ENCODE results near the gene ADGRG6.

The ADGRG6 gene

GRCh38 chr6:142378138-142378875, 76.5 kb downstream of the ADGRG6 start:
- DNase-seq = peak; percentile 92

DNA sequence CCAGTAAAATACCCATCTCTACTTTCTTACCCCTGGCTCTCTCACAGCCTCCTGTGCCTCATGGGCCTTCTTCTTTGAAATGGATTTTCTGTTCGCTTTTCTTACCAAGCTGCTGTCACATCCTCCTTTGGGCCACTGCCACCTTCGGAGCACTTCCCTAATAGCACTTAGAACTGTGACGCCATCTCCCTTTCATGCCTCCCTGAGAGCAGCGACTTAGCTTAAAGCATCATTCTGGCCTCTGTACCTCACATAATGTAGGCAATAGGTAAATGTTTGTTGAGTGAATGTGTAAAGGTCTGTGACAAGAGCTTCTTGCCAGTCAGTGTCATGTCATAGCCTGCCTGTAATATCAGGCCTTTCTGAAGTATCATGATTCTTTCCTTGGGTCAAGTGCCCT, 78.8 kb downstream of the ADGRG6 start:
- no peak for DNase-seq

- no peak for DNase-seq
These were observed 79.4 kb downstream of the ADGRG6 start for GRCh38 chr6:142381181-142381580.

DNA sequence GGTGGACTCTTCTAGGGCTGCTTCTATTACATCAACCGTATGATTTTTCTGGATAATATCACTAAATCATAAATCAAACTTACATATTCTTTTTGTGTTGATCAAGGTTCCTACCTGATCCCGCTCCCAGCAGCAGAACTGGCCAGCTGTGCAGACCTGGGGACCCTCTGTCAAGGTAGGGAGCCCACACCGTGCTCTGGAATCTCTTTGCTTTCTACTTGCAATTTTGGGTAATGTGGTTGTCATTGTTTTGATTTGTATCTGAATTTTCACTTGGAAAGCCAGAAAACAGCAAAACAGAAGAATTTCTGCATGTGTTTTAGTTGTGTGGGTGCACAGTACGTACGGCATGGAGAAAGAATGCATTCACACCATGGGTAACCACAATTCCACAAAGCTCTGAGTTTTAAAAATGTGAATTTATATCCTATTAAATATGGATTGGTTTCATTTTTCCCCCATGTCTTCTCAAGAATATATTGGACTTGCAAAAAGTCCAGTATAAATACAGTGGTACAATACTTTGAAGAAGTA, 80.1 kb downstream of the ADGRG6 start:
- DNase-seq = no peak

- DNase-seq = no peak
These were observed 82.9 kb downstream of the ADGRG6 start for GRCh38 chr6:142384519-142385254.

DNA sequence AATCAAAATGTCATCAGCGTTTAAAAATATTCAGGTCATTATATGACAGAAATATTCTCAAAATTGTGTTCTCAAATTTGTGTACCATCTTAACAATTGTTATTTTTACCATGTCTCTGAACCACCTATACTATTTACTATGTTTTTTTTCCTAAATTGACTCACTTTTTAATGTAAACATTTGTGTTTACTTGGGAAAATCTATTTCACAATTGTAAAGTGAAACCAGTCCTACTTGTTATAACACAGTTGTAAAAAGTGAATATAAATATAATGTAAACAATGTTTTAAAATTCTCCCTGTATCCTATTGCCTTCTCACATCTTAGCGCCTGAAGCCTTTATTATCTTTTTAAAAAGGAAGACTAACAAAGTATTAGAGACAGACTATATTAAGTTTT, 83.5 kb downstream of the ADGRG6 start:
- no peak for DNase-seq

DNA sequence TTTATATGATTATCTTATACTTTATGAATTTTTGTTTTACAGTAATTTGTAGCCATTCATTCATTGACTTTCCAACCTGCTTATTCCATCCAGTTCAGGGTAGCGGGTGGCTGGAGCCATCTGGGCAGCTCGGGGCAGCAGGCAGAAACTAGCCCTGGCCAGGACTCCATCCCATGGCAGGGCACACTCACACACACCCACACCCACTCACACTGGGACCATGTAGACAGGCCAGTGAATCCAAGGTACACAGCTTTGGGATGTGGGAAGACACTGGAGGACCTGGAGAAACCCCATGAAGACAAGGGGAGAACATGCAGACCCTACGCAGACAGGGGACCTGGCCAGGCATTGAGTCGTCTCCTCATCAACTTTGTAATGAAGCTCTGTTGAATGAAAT, 84.8 kb downstream of the ADGRG6 start:
- no peak for DNase-seq

DNA sequence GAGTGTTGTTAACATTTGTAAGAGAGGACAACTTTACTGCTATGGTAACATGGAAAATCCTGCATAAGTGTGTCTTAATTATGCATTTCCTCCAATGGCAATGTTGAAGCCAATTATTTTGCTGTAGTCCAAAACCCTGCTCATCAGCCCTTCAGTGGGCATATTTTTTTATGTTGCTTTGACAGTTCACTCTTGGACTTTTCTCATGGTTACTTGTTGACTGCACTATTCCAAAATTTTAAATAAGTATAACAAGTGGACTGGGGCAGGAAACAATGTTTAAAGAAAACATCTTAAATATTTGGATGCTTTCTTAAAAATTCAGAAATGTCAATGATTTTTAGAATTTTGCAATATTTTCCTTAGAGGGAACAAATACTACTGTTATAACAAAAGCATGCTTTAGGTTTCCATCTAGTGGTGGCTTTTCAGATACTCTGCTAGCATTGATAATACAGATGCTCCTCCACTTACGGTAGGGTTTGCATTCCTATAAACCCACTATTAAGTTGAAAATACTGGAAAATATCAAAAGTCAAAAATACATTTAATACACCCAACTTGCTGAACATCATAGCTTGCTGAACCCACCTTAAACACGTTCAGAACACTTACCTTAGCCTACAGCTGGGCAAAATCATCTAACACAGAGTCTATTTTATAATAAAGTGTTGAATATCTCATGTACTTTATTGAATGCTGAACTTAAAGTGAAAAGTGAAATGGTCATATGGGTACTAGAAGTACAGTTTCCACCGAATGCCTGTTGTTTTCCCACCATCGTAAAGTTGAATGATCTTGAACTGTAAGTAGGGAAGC, 86.4 kb downstream of the ADGRG6 start:
- DNase-seq = no peak

- no peak for DNase-seq
These were observed 93.5 kb downstream of the ADGRG6 start for GRCh38 chr6:142395266-142395665.

DNA sequence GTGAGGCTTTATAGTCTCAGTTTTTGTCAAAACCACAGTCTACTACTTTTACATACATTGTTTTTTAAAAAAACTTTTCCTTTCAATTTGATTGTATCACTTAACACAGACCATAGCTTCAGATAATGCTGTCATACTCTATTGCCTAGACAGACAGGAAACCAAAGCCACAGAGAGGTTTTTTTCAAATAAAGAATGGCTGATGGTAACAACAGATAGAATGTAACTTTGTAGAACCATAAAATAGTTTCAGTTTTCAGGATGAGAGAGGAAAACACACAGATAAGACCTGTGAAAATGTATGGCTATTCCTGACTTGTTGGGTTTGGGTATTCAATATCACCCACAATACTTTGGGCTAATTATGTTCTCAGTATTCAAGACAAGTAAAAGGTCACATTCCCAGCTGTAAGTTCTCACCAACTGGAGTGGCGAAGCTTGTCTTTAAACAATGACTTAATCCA, 94.0 kb downstream of the ADGRG6 start:
- DNase-seq = no peak

GRCh38 chr6:142398353-142398752, 96.5 kb downstream of the ADGRG6 start:
- no peak for DNase-seq

GRCh38 chr6:142399739-142400138, 97.9 kb downstream of the ADGRG6 start:
- DNase-seq = no peak

DNA sequence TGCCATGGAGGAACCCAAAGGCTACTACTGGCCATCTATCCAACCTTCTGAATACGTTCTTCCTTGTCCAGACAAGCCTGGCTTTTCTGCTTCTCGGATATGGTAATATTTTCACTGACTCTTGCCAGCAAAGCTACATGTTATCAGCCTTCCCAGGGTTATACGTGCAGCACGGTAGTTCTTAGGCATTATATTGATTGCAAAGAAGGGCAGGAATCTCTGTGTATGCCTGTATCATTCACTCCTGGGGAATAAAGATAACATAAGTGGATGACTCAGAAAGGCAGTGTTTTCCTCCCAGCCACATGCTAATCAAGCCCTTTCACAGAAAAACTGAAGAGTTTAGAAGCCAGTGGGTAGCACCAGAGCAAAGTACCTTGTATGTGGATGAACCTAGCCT, 98.7 kb downstream of the ADGRG6 start:
- no peak for DNase-seq

DNA sequence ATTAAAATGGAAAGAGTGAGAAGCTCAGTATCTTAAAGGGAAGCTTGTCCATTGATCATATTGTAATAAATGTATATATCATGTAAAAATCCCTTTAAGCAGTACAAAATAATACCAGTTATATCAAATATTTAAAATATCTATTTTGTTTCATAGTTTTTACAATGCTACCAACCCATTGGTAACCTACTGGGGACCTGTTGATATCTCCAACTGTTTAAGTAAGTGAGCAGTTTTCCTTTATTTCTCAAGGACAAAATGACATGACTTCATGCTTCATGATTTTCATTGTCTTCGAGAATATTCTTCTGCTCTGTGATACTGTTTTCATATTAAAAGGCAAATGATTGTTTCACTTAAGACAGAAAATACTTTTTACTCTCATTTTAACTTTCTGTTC, 100.0 kb downstream of the ADGRG6 start:
- no peak for DNase-seq

GRCh38 chr6:142404751-142405150, 102.9 kb downstream of the ADGRG6 start:
- no peak for DNase-seq

DNA sequence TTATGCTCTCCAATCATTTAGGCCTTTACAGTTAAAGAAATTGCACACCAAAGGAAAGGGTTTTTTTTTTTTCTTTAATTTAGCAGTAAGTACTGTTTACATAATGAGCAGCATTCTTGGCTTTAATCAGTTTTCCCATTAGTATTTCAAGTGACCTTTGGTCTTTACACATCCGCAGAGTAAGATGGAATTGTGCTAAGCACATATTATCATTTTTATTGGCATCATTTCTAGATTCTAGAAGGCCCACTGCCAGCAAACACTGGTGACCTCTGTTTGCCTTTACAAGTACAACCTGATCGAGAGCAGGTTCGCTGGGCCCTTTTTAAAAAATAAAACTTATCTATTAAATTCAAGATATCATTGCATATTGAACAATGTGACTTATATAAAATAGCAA, 104.3 kb downstream of the ADGRG6 start:
- no peak for DNase-seq

- no peak for DNase-seq
These were observed 106.0 kb downstream of the ADGRG6 start for GRCh38 chr6:142407685-142408273.

DNA sequence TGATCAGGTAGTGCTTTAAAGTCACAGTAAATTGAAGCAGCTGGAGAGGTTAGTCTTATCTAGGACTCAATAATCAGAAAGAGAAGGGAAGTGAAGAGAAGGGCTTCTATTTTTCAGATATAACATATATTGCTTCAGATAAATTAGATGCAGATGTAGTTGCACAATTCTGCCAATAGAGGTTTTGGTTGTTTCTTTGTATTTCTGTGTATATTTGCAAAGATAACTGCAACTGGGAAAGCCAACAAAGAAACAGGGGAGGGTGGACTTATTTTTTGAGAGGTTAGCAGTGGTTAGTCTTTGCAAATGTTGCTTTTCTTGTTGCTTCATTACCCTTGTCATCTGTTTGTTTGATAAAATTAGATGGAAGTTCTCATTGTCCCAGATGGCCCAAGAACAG, 106.6 kb downstream of the ADGRG6 start:
- DNase-seq = no peak

DNA sequence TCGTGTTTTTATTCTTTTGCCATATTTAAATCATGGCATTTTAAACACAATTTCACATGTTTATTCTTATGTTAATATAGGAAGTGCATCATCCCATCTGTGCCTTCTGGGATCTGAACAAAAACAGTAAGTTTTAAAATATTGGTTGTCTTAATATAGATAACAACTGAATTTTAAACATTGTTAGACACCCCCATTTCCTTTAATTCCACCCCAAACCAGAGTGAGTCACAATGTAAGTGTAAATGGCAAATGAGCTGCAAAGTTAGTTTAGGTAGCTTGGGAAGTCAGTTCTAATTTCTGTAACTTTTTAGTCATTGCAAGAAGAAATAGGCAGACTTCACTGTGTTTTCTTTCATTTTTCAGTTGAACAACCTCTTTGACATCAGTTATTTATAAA, 108.0 kb downstream of the ADGRG6 start:
- no peak for DNase-seq

- DNase-seq = no peak
These were observed 109.3 kb downstream of the ADGRG6 start for GRCh38 chr6:142411145-142411544.

- no peak for DNase-seq
These were observed 110.4 kb downstream of the ADGRG6 start for GRCh38 chr6:142412241-142412640.

DNA sequence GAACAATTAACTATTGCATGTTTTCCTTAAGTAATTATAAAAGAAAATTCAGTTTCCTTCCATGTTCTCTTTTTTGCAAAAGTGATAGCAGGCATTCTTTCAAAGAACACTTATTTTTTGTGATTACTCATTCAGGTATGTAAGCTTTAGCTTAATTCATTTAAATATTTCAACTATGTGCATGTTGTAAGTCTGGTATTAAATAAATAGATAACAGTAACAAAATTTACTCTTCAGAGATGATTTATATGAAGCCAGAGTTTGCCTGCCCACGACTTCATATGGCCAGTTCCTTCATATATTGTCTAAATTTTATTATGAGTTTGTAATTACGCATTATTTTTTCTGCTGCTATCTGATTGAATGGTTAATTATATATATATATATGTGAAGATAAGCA, 110.9 kb downstream of the ADGRG6 start:
- no peak for DNase-seq

DNA sequence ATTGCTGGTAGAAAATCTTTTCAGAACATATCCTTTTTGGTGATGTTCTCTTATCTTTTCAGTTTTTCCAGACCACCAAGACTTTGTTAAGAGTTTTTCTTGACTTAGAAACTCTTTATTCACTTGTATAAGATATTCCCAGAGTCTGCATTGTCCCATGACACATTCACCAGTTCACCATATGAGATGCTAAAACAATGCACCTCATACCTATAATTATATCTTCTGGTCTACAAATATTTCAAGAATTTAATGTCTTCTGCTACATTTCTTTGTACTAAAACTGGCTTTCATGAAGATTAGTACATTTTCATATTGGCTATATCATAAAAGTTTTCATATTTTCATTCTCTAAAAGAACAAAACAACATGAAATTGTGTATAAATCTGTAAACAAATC, 111.3 kb downstream of the ADGRG6 start:
- DNase-seq = no peak
